IPS-NIHi11 (cell line): ENCODE results near the gene PPDPF.
"Not testable (repeated sequence)": the region's sequence is repeated elsewhere in the genome, so short reads cannot be mapped to it uniquely, and the experiment has no call there.

Source experiments
- DNase-seq: peaks from one replicate; pipeline ENCODE4 v3.0.0; 2012; ENCODE audit warnings: mixed read lengths, low spot score

The PPDPF gene

DNA sequence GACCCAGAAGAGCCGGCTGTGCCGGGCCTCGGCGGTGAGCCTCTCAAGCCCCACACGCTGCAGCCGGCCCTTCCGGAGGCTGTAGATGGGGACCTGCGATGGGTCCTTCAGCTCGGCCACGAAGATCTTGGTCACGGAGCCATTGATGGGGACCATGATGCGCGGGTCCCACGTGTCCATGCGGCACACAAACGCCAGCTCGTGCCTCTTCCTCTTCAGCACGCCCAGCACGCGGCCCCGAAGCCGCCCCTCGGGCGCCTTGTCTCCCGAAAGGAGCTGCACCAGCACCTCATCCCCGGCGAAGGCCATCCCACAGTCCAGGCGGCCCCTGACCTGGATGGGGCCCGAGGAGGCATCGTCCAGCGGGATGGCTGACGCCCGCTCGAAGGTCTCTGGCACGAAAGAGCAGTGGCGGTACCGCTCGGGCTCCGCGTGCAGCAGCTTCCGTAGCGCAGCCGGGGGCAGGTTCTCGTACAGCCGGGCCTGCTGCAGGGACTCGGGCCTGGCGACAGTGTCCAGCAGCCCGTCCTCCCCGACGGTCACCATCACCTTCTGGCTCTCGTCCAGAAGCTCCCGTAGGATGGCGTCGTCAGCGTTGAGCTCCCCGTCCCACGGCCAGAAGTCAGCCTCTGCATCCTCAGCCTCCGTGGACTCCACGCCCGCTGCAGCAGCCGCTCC, 44.6 kb downstream of the PPDPF start:
- no peak for DNase-seq

DNA sequence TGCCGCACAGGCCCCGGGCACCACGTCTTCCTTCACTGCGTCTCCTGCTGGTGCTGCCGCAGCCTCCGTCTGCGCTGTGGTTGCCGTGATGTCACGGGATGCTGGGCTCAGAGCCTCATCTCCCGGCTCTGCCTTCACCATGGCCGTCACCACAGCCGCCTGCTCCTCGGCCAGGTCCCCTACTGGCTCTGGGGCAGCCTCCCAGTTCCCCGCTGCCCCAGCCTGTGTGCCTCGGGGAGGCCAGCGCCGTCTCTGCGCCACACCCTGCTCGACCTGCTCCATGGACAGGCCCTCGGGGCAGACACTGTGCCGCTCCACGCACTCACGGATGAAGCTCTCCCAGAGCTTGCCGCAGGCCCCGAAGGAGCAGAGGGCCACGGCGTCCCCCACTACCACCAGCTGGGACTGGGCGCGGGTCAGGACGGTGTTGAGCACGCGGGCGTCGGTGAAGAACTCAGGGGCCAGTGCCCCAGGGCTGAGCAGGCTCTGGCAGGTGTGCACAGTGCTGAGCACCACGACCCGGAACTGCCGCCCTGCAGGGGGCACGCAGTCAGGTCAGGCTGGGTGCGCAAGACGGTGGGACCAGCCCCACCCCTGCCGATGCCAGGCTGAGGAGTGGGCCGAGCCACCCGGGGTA, 45.3 kb downstream of the PPDPF start:
- no peak for DNase-seq

DNA sequence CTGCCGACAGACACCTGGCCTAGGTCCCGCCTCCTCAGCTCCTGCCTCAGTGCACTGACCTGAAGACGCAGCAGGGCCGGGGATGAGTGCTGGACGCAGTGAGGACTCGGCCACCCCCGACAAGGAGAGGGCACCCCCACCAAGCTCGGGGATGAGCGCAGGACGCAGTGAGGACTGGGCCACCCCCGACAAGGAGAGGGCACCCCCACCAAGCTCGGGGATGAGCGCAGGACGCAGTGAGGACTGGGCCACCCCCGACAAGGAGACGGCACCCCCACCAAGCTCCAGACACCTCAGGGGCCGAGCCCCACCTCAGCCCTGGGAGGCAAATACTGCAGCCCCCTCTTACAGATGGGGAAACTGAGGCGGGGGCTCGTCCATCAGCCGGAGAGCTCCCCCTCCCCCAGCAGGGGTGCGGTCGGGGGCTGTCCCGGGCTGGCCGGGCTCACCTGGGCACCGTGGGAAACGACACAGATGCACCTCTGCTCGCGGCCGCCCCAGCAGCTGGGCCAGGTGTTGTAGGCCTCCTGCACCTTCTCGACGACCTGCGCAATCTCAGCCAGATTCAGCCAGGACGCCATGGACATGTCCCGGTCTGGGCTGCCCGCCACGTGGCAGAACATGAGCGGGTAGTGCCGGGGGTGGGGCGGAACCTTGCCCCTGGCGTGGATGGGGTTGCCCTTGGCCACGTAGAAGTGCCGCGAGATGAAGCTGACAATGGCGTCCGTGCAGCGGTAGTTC, 46.0 kb downstream of the PPDPF start:
- DNase-seq: no peak

DNA sequence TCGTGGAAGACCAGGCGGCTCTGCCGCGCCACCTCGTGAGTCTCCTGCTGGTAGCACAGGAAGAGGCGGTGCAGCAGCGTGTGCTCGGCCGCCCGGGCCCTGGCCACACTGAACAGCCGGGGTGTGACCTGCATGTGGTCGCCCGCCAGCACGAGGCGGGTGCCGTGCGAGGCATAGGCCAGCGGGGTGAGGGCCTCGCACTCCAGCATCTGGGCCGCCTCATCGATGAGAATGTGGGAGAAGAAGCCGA, 46.5 kb downstream of the PPDPF start:
- no peak for DNase-seq

DNA sequence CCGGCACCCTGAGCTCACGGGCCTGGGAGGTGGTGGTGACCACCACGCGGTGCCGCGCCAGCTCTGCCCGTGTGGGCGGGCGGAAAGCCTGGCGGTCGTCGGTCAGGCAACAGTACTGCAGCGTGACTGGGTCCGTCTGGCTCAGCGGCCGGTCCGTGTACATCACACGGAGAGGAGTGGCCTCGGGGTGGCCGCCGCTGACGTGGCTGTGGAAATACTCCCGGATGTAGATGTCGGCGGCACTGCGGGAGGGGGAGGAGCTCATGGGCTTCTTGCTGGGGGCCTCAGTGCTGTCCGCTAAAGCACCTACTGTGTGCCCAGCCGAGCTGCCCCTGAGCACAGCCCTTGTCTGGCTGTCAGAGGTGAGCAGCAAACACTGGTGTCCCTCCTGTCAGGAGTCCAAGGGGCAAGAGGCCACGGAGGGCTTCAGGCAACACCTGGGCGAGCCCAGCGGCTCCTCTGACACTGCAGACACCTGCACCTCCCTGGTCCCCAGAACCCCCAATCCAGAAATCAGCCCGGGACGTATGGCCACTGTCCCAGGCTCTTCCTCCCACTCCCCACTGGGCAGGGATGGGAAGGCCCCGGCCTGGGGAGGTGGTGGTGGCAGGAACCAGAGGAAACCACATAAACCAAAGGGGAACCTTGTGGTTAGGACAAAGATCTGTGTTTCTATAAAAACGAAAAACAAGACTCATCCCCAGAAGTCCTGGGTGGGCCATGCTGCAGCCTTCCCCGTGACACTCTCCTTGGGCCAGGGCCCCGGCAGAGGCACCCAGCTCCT, 47.0 kb downstream of the PPDPF start:
- no peak for DNase-seq

DNA sequence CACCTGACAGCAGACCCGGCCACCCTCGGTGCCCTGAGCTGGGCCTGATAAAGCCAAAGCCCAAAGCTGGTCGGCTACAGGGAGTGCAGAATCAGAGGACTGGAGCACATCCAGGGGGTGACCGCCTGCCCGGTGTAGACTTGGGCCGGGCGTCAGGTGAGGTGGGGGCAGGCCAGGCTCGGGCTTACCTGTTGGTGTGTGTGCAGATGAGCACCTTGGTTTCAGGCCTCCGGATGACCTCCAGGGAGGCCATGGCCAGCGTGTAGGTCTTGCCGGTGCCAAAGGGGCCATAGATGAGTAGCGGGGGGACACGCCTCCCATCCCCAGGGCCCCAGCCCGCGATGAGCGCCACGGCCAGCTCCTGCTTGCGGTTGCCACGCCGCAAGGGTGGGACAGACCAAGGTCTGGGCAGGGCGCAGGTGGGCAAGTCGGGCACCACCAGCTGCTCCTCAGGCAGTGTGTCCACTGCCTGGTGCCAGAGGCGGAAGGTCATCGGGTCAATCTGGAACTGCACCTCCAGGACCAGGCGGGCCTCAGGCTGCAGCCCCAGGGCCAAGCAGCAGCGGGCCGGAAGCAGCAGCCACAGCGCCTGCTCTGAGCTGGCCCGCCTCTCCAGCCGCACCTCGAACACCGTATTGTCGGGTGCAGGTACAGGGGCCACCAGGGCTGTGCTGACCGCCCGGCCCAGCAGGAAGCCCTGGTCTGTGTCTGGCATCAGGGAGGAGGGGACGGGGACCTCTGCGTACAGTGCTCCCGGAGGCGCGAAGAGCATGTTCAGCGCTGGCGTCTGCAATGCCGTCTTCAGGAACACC, 47.8 kb downstream of the PPDPF start:
- DNase-seq: no peak

DNA sequence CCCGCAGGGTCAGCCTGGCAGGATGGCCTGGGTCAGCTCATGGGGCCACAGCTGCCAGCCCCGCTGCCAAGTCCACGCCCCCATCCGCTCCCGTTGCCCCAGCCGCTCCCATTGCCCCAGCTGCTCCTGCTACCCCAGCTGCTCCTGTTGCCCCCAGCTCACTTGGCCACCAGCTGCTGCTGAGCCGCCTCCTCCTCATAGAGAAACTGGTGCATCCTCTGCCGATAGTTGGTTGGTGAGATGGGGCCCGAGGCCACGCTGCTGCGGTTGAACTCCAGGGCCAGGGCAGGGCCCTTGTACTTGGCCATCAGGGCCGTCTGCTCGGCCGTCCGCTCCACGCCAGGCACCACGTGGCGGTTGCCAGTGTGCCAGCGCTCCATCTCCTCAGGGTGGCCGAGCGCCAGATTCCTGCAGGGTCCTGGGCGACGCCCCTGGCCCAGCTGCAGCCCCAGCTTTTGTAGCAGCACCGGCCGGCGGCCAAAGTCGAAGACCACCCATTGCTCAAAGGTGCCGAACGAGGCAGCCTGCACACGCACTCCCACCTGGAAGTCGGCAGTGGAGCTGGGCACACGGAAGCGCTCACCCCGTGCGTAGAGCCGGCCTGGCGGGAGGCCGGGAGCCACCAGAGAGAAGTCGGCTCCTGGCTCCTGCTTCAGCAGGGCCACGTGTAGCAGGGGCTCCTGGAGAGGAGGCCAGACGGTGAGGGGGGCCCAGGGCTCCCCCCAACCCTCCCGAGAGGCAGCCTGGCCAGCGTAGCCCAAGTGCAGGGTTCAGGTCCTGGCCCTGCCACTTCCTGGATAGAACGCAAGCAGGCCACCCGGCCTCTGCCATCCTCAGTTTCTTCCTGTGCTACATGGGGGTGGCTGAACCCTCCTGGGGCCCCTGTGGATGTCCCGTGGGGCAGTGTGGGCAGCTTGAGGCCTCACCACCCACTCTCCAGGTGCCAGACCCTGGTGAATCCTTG, 48.7 kb downstream of the PPDPF start:
- DNase-seq: no peak

DNA sequence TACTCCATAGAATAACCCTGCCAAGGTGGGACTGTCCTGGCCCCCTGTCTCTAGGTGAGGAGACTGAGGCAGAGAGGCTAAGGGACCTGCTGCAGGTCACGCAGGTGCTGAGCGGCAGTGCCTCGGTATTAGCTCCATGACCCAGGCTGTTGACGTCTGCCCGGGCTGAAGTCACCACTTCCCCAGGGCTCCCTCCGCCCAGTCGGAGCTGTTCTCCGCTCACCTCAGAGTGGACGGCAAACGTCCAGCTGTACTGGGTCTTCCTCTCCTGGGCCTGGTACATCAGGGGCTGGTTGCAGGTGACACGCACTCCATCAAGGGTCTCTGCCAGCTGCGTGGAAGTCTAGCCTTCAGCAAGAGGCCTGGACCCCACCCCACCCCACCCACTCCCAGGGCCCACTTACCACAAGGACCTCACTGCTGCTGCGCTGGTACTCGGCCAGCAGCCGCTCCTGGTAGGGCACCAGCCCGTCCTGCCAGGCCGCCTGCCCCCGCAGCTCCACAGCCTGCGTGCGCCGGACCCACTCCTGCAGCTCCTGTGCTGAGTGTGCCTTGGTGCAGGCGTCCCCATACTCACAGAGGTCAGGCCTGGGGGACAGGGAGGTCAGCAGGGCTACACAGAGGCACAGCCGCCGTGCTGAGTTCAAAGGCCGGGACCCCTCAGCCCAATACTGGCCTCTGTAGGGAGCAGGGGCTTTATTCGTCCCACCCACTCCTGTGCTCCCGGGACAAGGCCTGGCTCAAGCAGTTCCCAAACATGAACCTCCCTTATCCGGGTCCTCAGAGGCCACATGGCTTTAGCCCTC, 49.9 kb downstream of the PPDPF start:
- no peak for DNase-seq

DNA sequence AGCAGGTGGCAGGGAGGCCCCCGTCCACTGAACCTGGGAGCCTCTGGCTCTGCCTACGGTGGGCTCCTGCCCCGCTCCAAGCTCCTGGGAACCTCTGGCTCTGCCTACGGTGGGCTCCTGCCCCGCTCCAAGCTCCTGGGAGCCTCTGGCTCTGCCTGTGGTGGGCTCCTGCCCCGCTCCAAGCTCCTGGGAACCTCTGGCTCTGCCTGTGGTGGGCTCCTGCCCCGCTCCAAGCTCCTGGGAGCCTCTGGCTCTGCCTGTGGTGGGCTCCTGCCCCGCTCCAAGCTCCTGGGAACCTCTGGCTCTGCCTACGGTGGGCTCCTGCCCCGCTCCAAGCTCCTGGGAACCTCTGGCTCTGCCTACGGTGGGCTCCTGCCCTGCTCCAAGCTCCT, 50.5 kb downstream of the PPDPF start:
- DNase-seq: not testable (repeated sequence)
